GM21367 (cell line): ENCODE results near the gene WNT9A.
"Not testable (repeated sequence)": the region's sequence is repeated elsewhere in the genome, so short reads cannot be mapped to it uniquely, and the experiment has no call there.

Source experiments
- ATAC-seq: cut with Tn5 transposase; IDR thresholded peaks from one replicate; pipeline ENCODE4 v1.9.1; 2021; ENCODE audit not compliant: unreplicated experiment

Gene WNT9A, protein sequence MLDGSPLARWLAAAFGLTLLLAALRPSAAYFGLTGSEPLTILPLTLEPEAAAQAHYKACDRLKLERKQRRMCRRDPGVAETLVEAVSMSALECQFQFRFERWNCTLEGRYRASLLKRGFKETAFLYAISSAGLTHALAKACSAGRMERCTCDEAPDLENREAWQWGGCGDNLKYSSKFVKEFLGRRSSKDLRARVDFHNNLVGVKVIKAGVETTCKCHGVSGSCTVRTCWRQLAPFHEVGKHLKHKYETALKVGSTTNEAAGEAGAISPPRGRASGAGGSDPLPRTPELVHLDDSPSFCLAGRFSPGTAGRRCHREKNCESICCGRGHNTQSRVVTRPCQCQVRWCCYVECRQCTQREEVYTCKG

GRCh38 chr1:227947676-227948492, at the start of gene WNT9A:
WNT9A (minus strand) TSS chr1:227947932; CDS start chr1:227947887, 45 bp downstream.
- no peak for ATAC-seq

GRCh38 chr1:227996187-227996950, 48.6 kb upstream of the WNT9A start:
- no peak for ATAC-seq

GRCh38 chr1:227994632-227995300, 47.0 kb upstream of the WNT9A start:
- no peak for ATAC-seq

- ATAC-seq: no peak
Measured at GRCh38 chr1:227987181-227987580, 39.4 kb upstream of the WNT9A start.

DNA sequence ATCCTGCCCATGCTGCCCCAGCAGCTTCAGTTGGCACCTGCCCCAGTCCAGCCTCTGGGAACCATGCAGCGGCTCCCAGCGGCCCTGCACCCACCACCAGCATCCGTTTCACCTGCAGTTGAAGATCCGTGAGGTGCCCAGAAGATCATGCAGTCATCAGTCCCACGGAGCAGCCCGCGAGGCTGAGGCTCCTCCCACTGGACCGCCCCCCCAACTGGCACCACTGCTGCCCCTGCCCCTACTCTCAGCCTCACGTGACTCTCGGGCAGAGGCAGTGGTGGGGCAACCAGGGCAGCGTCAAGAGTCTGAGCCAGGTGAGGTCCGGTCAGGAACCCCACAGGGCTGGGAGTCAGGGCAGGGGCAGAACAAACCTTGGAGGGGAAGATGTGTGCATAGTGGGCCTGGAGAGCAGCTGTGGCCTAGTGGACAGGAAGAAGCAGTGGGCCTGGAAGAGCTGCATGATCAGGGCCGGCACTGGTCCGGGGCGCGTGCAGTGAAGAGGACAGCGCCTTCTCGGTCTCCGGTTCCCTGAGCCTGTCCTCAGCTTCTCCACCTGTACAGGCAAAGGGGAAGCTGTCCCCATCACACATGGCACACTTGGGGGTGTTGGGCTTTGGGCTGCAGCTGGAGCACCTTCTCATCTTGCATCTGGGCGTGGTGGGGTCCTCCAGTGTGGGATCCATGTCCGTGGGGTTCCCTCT, 28.0 kb upstream of the WNT9A start:
- not testable (repeated sequence) for ATAC-seq

DNA sequence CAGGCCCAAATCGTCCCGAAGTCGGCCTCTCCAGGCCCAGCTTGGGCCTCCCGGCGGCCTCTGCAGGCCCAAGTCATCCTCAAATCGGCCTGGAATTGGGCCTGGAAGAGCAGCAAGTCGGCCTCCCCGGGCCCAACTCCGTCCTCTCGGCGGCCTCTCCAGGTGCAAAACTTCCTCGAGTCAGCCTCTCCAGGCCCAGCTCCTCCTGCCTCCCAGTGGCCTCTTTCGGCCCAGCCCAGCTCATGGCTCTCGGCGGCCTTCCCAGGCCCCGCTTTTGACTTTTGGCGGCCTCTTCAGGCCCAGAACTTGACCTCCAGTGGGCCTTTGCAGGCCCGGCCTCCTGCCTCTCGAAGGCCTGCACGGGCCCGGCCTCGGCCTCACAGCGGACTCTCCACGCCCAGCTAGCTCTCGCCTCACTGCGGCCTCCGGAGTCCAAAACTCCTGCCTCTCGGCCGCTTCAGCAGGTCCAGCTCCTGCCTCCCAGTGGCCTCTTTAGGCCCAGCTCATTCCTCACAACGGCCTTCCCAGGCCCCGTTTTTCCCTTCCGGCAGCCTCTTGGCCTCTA, 26.1 kb upstream of the WNT9A start:
- not testable (repeated sequence) for ATAC-seq

DNA sequence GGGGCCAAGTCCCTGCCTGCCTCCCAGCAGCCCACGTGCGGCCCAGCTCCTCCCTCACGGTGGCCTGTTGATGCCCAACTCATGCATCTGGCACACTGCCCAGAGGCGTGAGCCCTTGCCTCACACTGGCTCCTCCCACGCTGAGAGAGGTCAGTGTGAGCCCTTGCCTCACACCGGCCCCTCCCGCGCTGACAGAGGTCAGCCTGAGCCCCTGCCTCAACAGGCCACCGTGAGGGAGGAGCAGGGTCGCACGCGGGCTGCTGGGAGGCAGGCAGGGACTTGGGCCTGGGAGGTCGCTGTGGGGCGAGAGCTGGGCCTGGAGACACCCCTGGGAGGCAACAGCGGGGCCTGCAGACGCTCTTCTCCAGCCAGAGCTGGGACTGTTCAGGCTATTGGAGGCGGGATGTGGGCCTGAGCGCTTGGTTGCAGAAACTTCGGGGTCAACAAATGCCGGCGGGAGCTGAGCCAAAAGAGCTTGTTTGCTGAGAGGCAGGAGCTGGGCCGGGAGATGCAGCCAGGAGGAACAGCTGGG, 25.2 kb upstream of the WNT9A start:
- not testable (repeated sequence) for ATAC-seq

- ATAC-seq: not testable (repeated sequence)
Measured at GRCh38 chr1:227972283-227972679, 24.5 kb upstream of the WNT9A start.

- not testable (repeated sequence) for ATAC-seq
Measured at GRCh38 chr1:227971643-227972282, 24.0 kb upstream of the WNT9A start.

DNA sequence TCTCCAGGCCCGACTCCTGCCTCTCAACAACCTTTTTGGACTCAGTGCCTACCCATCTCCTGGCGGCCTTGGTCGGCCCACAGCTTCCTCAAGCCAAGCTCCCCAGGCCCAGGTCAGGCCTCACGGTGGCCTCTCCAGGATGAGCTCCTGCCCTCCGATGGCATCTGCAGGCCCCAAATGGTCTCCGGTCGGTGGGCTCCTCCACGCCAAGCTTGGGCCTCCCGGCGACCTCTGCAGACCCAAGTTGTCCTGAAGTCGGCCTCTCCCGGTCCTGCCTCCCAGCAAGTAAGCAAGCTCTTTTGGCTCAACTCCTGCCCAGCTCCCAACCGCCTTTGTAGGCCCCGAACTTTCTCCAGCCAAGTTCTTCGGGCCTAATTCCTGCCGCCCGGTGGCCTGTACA, 23.5 kb upstream of the WNT9A start:
- not testable (repeated sequence) for ATAC-seq

GRCh38 chr1:227970076-227970995, 22.6 kb upstream of the WNT9A start:
- not testable (repeated sequence) for ATAC-seq

DNA sequence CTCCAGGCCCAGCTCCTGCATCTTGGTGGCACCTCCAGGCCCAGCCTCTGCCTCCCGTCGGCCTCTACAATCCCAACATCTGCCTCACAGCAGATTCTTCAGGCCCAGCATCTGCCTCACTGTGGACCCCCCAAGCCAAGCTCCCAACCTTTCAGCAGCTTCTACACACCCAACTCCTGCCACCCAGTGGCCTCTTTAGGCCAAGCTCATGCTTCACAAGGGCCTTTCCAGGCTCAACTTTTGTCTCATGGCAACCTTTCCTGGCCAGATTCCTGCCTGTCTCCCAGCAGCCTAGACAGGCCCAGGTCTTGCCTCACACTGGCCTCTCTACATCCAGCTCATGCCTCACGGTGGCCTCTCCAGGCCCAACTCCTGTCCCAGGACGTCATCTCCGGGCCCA, 20.1 kb upstream of the WNT9A start:
- ATAC-seq: not testable (repeated sequence)

GRCh38 chr1:227966733-227967132, 19.0 kb upstream of the WNT9A start:
- ATAC-seq: not testable (repeated sequence)

DNA sequence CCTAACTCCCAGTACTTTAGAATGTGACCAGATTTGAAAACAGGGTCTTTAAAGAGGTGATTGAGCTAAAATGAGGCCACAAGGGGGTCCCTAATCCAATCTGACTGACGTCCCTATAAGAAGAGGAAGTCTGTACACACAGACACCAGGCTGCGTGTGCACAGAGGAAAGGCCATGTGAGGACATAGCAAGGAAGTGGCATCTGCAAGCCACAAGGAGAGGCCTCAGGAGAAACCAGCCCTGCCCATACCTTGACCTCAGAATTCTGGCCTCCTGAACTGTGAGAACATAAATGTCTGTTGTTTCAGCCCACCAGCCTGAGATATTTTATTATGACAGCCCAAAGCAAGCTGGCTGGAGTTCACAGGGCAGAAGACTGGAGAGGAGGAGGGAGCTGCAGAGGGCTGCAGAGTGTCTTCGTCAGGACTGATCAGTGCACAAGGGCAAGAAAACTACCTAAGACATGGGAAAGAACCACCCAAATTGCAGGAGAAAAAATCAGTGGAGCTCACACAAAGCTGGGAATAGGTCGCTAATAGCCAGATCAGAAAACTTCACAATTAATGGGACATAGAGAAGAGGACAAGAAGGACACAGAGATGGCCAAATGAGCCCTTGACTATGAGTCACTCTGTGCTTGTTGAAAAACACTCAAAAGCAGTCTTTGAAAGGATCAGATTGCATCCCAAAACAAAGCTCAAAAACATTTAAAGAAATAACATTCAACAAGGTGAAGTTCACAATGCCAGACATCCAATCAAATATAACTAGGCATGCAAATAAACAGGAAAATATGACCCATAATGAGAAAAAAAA, 14.1 kb upstream of the WNT9A start:
- ATAC-seq: no peak

- ATAC-seq: no peak
Measured at GRCh38 chr1:227959325-227959860, 11.7 kb upstream of the WNT9A start.

- no peak for ATAC-seq
Measured at GRCh38 chr1:227958617-227959324, 11.0 kb upstream of the WNT9A start.
